A673 (cell line): ENCODE results near the gene MORC4. TPM values are rescaled to one million over a fixed set of nuclear protein-coding genes. Genes with fewer than 3 reads are reported as not detected.

ENCODE experiments used
- BruUV-seq: library from RNA; stranded (reverse); fragments of 400-500 nt; replicated peaks from 2 replicates; lab custom pipeline; 2021; lab: Mats Ljungman, UMichigan
- CTCF ChIA-PET: fragments of 300-600 bp; sonication (Branson Sonifier 250); formaldehyde crosslinking; loops from one replicate; lab custom pipeline; 2022; ENCODE audit warnings: antibody characterized with exemption; lab: Charles Lee
- POLR2A ChIA-PET: fragments of 300-600 bp; sonication (Branson Sonifier 250); formaldehyde crosslinking; loops from one replicate; lab custom pipeline; 2022; ENCODE audit warnings: antibody characterized with exemption; ENCODE audit not compliant: low non-redundant PET; lab: Charles Lee
- DNase-seq: peaks from one replicate; pipeline ENCODE4 v3.0.0-alpha.2; 2015; ENCODE audit warnings: low spot score
- H3K27ac ChIP-seq: fragments of 200-600 bp; sonication (generic); 2 replicates; pipeline ENCODE4 v1.5.1; 2016; ENCODE audit warnings: mixed run types, low read depth, mild to moderate bottlenecking, mixed read lengths, antibody characterized with exemption, low read length; ENCODE audit not compliant: poor library complexity, severe bottlenecking
- H3K27me3 ChIP-seq: fragments of 200-600 bp; sonication (generic); replicated peaks from 2 replicates; pipeline ENCODE4 v1.6.1; 2017; ENCODE audit warnings: mixed run types, low read depth, mild to moderate bottlenecking, mixed read lengths, antibody characterized with exemption, low read length; ENCODE audit not compliant: insufficient read depth, poor library complexity
- H3K36me3 ChIP-seq: fragments of 200-600 bp; sonication (generic); 2 replicates; pipeline ENCODE4 v1.6.1; 2016; ENCODE audit warnings: mixed run types, mild to moderate bottlenecking, mixed read lengths, antibody characterized with exemption, low read length; ENCODE audit not compliant: insufficient read depth, poor library complexity, severe bottlenecking
- H3K4me1 ChIP-seq: fragments of 200-600 bp; sonication (generic); 2 replicates; pipeline ENCODE4 v1.6.1; 2017; ENCODE audit warnings: mixed run types, mild to moderate bottlenecking, mixed read lengths, antibody characterized with exemption, low read length; ENCODE audit not compliant: insufficient read depth, poor library complexity, severe bottlenecking
- H3K4me3 ChIP-seq: fragments of 200-600 bp; sonication (generic); 2 replicates; pipeline ENCODE4 v1.5.1; 2016; ENCODE audit warnings: low read depth, mixed run types, mild to moderate bottlenecking, mixed read lengths, low read length; ENCODE audit not compliant: poor library complexity, severe bottlenecking
- H3K9me3 ChIP-seq: fragments of 200-600 bp; sonication (generic); 2 replicates; pipeline ENCODE4 v1.6.1; 2016; ENCODE audit warnings: mixed run types, low read depth, mild to moderate bottlenecking, mixed read lengths, antibody characterized with exemption, low read length; ENCODE audit not compliant: poor library complexity, severe bottlenecking
- EZH2 ChIP-seq: fragments of 200-600 bp; sonication (generic); IDR thresholded peaks from 2 replicates; pipeline ENCODE4 v1.6.1; 2017; ENCODE audit warnings: borderline replicate concordance, low read depth, mild to moderate bottlenecking, mixed read lengths, antibody characterized with exemption, low read length; ENCODE audit not compliant: poor library complexity, severe bottlenecking
- intact Hi-C: fragments of 100-400 bp; cut with micrococcal nuclease; formaldehyde crosslinking; loops from one replicate; pipeline ENCODE4 v1.10.0; 2022; ENCODE audit not compliant: unreplicated experiment
- total RNA-seq: library from RNA; stranded (reverse); gene quantifications from 2 replicates; pipeline ENCODE4 v1.2.3, GENCODE V29; 2021
- TF ChIP-seq, protein P1 (sequence below): fragments of 300-800, 200-600 bp; sonication (generic); conservative IDR thresholded peaks from 2 replicates; pipeline ENCODE4 v1.5.1; 2017; ENCODE audit warnings: low read depth, mild to moderate bottlenecking, antibody characterized with exemption, low read length, moderate library complexity, mixed read lengths

The MORC4 gene
- total RNA-seq, 1 experiment from 2014 or later, result 15.9 TPM

DNA sequence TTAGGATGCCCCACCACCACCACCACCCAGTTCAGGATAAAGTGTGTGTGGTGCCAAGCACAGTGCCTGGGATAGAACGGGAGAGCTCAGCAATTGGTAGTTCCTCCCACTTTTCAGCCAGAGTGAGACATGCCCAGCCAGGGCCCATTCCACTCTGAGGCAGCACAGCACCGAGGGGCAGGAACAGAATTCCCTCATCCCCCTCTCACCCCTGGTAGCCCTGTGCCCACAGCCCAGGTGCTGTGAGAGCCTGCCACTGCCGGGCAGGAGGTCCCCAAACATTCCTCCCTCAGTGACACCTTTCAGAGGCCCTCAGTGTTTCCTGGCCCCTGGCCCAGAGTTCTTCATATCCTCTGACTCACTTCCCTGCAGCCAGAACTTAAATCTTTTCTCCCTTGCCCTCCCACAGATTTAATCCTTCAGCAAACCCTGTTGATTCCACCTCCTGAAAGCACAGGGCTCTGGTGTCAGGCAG is 105.0 kb downstream of the MORC4 start:
- Histone ChIP-seq H3K27ac (no peak overlapping the region), H3K36me3 (no peaks in the 10 kb centered on the region), H3K9me3 (no peaks in the 10 kb centered on the region), H3K4me3 (no peak overlapping the region), H3K27me3 (peaks cover 5% of the 10 kb centered on the region), H3K4me1 (no peaks in the 10 kb centered on the region)
- intact Hi-C loops, result loop anchor here (2.0 to 10.0 kb wide), 3 partner anchors 58 to 880 kb away; partner anchors contain the start of genes FRMPD3, NCBP2L and TSC22D3
- POLR2A ChIA-PET, result no interaction called here
- BruUV-seq, result no TSS peak
- CTCF ChIA-PET, result interaction anchor here (0.5 to 1.3 kb wide), 4 partner anchors 21 to 299 kb away, joined by 3 to 14 read pairs (median 5); no protein-coding TSS in a partner anchor
- DNase-seq, result peak; percentile 63
- TF ChIP-seq EZH2, result no peak
- TF ChIP-seq, protein P1, sequence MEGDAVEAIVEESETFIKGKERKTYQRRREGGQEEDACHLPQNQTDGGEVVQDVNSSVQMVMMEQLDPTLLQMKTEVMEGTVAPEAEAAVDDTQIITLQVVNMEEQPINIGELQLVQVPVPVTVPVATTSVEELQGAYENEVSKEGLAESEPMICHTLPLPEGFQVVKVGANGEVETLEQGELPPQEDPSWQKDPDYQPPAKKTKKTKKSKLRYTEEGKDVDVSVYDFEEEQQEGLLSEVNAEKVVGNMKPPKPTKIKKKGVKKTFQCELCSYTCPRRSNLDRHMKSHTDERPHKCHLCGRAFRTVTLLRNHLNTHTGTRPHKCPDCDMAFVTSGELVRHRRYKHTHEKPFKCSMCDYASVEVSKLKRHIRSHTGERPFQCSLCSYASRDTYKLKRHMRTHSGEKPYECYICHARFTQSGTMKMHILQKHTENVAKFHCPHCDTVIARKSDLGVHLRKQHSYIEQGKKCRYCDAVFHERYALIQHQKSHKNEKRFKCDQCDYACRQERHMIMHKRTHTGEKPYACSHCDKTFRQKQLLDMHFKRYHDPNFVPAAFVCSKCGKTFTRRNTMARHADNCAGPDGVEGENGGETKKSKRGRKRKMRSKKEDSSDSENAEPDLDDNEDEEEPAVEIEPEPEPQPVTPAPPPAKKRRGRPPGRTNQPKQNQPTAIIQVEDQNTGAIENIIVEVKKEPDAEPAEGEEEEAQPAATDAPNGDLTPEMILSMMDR, result no peak

DNA sequence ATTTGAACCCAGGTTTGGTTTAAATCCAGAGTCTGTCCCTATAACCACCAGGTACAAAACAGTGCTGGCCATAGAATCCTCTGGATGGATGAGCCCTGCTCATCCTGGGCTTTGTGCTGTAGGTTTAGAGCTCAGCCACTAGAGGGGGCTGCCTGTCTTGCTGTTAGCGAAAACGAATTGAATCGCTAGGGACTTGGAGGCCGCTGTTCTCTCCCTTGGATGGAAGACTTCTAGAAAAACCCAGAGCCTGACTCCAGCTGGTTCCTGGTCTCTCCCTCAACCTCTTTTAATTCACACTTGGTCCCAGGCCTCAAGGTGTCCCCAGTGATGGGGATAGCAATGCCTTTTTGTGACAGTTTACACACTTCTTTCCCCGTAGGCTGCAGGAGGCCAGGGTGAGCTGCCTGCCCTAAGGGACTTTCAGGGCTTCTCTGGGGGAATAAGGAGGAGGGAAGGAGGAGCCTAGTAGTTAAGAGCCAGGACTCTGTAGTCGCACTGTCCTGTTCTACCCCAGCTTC is 105.6 kb downstream of the MORC4 start:
- no TSS peak for BruUV-seq
- H3K36me3 ChIP-seq, result no peaks in the 10 kb centered on the region
- TF ChIP-seq, protein P1, result peak; percentile 87
- no peak for TF ChIP-seq EZH2
- no peaks in the 10 kb centered on the region for H3K4me1 ChIP-seq
- no peak overlapping the region for H3K4me3 ChIP-seq
- no peaks in the 10 kb centered on the region for H3K9me3 ChIP-seq
- H3K27me3 ChIP-seq, result peaks cover 8% of the 10 kb centered on the region
- CTCF ChIA-PET, result interaction anchor here (0.5 to 1.3 kb wide), 5 partner anchors 20 to 999 kb away, joined by 3 to 14 read pairs (median 3); no protein-coding TSS in a partner anchor
- POLR2A ChIA-PET, result no interaction called here
- no peak overlapping the region for H3K27ac ChIP-seq
- peak; percentile 78 for DNase-seq
- intact Hi-C loops, result loop anchor here (2.0 to 10.0 kb wide), 3 partner anchors 58 to 880 kb away; partner anchors contain the start of genes FRMPD3, NCBP2L and TSC22D3

DNA sequence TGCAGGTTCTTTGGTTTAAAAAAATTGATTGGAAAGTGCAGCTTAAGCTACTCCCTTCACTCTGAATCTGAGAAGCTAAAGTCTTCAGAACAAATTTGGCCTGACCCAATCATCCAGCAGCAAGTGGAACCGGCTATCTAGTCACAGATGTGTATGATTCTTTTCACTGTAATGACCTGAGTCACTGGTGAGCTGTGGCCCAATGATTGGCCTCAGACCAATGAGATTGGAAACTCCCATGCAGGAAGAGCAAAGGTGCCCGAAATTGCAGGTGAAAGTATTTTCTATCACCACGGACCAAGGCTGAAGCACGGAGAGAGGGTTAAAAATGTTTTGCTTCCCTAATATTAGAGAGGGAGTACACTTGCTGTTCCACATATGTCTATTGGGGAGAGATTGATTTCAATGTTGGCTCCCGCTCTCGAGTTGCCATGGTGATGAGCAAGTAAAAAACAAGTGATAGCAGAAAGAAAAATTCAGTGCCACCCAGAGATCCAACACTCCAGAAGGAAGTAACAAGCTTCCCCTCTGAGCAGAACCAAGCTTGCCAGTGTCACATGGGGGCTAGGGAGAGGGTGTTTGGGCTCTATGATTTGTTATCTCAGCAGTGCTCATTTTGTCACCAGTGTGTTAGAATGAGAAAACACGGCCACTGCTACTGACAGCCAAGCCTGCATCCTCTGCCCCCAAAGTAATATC is 108.1 kb downstream of the MORC4 start:
- no peak for DNase-seq
- H3K4me1 ChIP-seq, result no peaks in the 10 kb centered on the region
- POLR2A ChIA-PET, result no interaction called here
- CTCF ChIA-PET, result no interaction called here
- TF ChIP-seq, protein P1, result no peak
- TF ChIP-seq EZH2, result no peak
- no TSS peak for BruUV-seq
- H3K27ac ChIP-seq, result no peak overlapping the region
- no peaks in the 10 kb centered on the region for H3K36me3 ChIP-seq
- intact Hi-C loops, result loop anchor here (10.0 kb wide), 2 partner anchors 553 to 883 kb away; partner anchors contain the start of genes FRMPD3, NCBP2L and TSC22D3
- peaks cover 8% of the 10 kb centered on the region for H3K27me3 ChIP-seq
- H3K9me3 ChIP-seq, result no peaks in the 10 kb centered on the region
- no peak overlapping the region for H3K4me3 ChIP-seq

Other genes starting within 250 kb of the MORC4 start
- gene TBC1D8B, start 197.5 kb downstream of the MORC4 start, total RNA-seq, result 0.41 and 0.61 TPM in 2 replicates
- not detected in 2 replicates for gene RIPPLY1, start 96.9 kb downstream of the MORC4 start, total RNA-seq
- not detected in 2 replicates for gene CLDN2, start 79.8 kb downstream of the MORC4 start, total RNA-seq
- gene RBM41, start 118.6 kb upstream of the MORC4 start, total RNA-seq, result 17.7 and 19.0 TPM in 2 replicates
- gene NUP62CL, start 206.2 kb upstream of the MORC4 start, total RNA-seq, result 2.9 and 4.0 TPM in 2 replicates
- not detected in 2 replicates for gene DNAAF6, start 206.4 kb upstream of the MORC4 start, total RNA-seq